Keratinocyte (primary cell): ENCODE results near the gene BOLA2B.

Source experiments
- EZH2 ChIP-seq: IDR thresholded peaks from one replicate; pipeline ENCODE4 v1.6.1; 2012; ENCODE audit warnings: inconsistent platforms, mild to moderate bottlenecking, low read length, moderate library complexity
- TF ChIP-seq, protein P1 (sequence below), 3 experiments: IDR thresholded peaks in 1 of 3; conservative IDR thresholded peaks in 1 of 3; optimal IDR thresholded peaks in 1 of 3; 2 replicates in 2 of 3; 3 replicates in 1 of 3; pipeline versions ENCODE3 to v1.5.1; 2011; ENCODE audit warnings: low read length in 3 of 3, mild to moderate bottlenecking in 3 of 3, moderate library complexity in 2 of 3, control low read depth in 1 of 3, inconsistent platforms in 1 of 3; ENCODE audit not compliant: insufficient read depth in 2 of 3; ENCODE audit errors: extremely low read depth in 1 of 3

DNA sequence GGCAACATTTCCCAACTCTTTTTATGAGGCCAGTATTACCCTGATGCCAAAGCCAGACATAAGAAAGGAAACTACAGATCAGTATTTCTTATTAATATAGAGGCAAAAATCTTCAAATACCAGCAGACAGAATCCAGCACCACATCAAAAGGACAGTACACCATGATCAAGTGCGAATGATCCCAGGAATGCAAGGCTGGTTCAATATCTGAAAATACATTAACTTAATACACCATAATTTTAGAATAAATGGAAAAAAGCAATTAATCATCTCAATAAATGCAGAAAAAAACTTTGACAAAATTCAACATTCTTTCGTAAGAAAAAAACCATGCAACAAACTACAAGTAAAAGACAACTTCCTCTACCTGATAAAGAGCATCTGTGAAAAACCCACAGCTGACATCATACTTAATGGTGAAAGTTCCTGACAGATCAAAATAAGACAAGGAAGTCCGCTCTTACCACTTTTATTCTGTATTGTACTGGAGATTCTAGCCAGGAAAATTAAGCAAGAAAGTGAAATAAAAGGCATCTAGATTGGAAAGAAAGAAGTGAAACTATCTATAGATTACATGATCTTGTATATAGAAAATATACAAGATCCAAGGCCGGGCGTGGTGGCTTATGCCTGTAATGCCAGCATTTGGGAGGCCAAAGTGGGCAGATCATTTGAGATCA, 44.1 kb downstream of the BOLA2B start:
- TF ChIP-seq, protein P1, sequence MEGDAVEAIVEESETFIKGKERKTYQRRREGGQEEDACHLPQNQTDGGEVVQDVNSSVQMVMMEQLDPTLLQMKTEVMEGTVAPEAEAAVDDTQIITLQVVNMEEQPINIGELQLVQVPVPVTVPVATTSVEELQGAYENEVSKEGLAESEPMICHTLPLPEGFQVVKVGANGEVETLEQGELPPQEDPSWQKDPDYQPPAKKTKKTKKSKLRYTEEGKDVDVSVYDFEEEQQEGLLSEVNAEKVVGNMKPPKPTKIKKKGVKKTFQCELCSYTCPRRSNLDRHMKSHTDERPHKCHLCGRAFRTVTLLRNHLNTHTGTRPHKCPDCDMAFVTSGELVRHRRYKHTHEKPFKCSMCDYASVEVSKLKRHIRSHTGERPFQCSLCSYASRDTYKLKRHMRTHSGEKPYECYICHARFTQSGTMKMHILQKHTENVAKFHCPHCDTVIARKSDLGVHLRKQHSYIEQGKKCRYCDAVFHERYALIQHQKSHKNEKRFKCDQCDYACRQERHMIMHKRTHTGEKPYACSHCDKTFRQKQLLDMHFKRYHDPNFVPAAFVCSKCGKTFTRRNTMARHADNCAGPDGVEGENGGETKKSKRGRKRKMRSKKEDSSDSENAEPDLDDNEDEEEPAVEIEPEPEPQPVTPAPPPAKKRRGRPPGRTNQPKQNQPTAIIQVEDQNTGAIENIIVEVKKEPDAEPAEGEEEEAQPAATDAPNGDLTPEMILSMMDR (optimal IDR thresholded peaks at IDR 0.05 in 1 of 3, IDR thresholded peaks at IDR 0.05 in 1 of 3, conservative IDR thresholded peaks at IDR 0.05 in 1 of 3; ENCODE audit: extremely low read depth in 1 of 3, insufficient read depth in 2 of 3, low read length in 3 of 3): no peak
- no peak for TF ChIP-seq EZH2
